Mesendoderm (in vitro differentiated cells): Measurements from ENCODE around the gene SLC6A12.
A peak's percentile ranks its signal among the peaks of the same experiment; 100 is the strongest.

Experiments
- DNase-seq: peaks from one replicate; pipeline ENCODE4 v3.0.0; 2013
- H2AK5ac ChIP-seq: 2 replicates; pipeline ENCODE4 v1.6.1; 2013; ENCODE audit warnings: low read length, inconsistent platforms
- H2BK120ac ChIP-seq: 2 replicates; pipeline ENCODE4 v1.6.1; 2013; ENCODE audit warnings: low read depth, mild to moderate bottlenecking, low read length, moderate library complexity, mixed read lengths
- H2BK15ac ChIP-seq: replicated peaks from 2 replicates; pipeline ENCODE4 v1.6.1; 2013; ENCODE audit warnings: low read depth, mild to moderate bottlenecking, moderate library complexity
- H2BK5ac ChIP-seq: 2 replicates; pipeline ENCODE4 v1.6.1; 2013; ENCODE audit warnings: low read length, inconsistent platforms
- H3K18ac ChIP-seq: 2 replicates; pipeline ENCODE4 v1.6.1; 2013; ENCODE audit warnings: mild to moderate bottlenecking, low read length, mixed read lengths
- H3K23ac ChIP-seq: one replicate; pipeline ENCODE4 v1.6.1; 2013; ENCODE audit warnings: low read length
- H3K27ac ChIP-seq: 2 replicates; pipeline ENCODE4 v1.5.1; 2013; ENCODE audit warnings: low read depth, mild to moderate bottlenecking, inconsistent platforms, low read length, moderate library complexity
- H3K27me3 ChIP-seq: 2 replicates; pipeline ENCODE4 v1.6.1; 2013; ENCODE audit warnings: low read length, control low read depth, mild to moderate bottlenecking, inconsistent platforms; ENCODE audit not compliant: insufficient read depth, poor library complexity
- H3K36me3 ChIP-seq: 2 replicates; pipeline ENCODE4 v1.6.1; 2013; ENCODE audit warnings: low read length, inconsistent platforms; ENCODE audit not compliant: control insufficient read depth, insufficient read depth
- H3K4ac ChIP-seq: one replicate; pipeline ENCODE4 v1.6.1; 2013; ENCODE audit warnings: low read depth, mild to moderate bottlenecking, low read length, moderate library complexity
- H3K4me1 ChIP-seq: 2 replicates; pipeline ENCODE4 v1.6.1; 2013; ENCODE audit warnings: low read depth, low read length, inconsistent platforms; ENCODE audit not compliant: control insufficient read depth
- H3K4me2 ChIP-seq: 2 replicates; pipeline ENCODE4 v1.6.1; 2013; ENCODE audit warnings: low read length
- H3K4me3 ChIP-seq: 2 replicates; pipeline ENCODE4 v1.5.1; 2013; ENCODE audit warnings: mild to moderate bottlenecking, low read length
- H3K56ac ChIP-seq: one replicate; pipeline ENCODE4 v1.6.1; 2013; ENCODE audit warnings: low read length
- H3K79me1 ChIP-seq: 2 replicates; pipeline ENCODE4 v1.6.1; 2013; ENCODE audit warnings: low read length, inconsistent platforms
- H3K79me2 ChIP-seq: 2 replicates; pipeline ENCODE4 v1.6.1; 2013; ENCODE audit warnings: mild to moderate bottlenecking, low read length; ENCODE audit not compliant: control insufficient read depth, insufficient read depth
- H3K9ac ChIP-seq: 2 replicates; pipeline ENCODE4 v1.6.1; 2013; ENCODE audit warnings: low read length, inconsistent platforms
- H4K5ac ChIP-seq: one replicate; pipeline ENCODE4 v1.6.1; 2013; ENCODE audit warnings: low read length
- H4K8ac ChIP-seq: one replicate; pipeline ENCODE4 v1.6.1; 2013; ENCODE audit warnings: low read depth, mild to moderate bottlenecking, control low read depth, low read length, moderate library complexity
- WGBS: extraction: QIAGEN DNeasy Blood & Tissue Kit; methylation state at CpG from one replicate; pipeline ENCODE4 v1.1.7; 2013; ENCODE audit warnings: low lambda C conversion rate, missing lambda C conversion rate; ENCODE audit not compliant: insufficient coverage; ENCODE audit errors: extremely low coverage; 5-methylcytosine and 5-hydroxymethylcytosine counted together

Gene SLC6A12

GRCh38 chr12:212715-213526, 1.0 kb downstream of the SLC6A12 start:
- no peak overlapping the region for H3K18ac ChIP-seq
- DNase-seq, result no peak
- no peak overlapping the region for H2BK15ac ChIP-seq
- H3K79me1 ChIP-seq, result no peaks in the 10 kb centered on the region
- no peak overlapping the region for H4K8ac ChIP-seq
- no peaks in the 10 kb centered on the region for H3K36me3 ChIP-seq
- H4K5ac ChIP-seq, result no peak overlapping the region
- no peak overlapping the region for H3K4ac ChIP-seq
- no peak overlapping the region for H2BK5ac ChIP-seq
- H3K27me3 ChIP-seq, result no peaks in the 10 kb centered on the region
- H3K27ac ChIP-seq, result no peak overlapping the region
- no peak overlapping the region for H3K9ac ChIP-seq
- H3K56ac ChIP-seq, result no peak overlapping the region
- WGBS, result 100% methylated on average over 3 of the region's 22 CpGs
- H3K4me1 ChIP-seq, result peaks cover 3% of the 10 kb centered on the region
- H3K79me2 ChIP-seq, result no peaks in the 10 kb centered on the region
- no peak overlapping the region for H3K23ac ChIP-seq
- H3K4me2 ChIP-seq, result no peak overlapping the region
- H3K4me3 ChIP-seq, result no peak overlapping the region
- H2AK5ac ChIP-seq, result no peak overlapping the region
- H2BK120ac ChIP-seq, result no peak overlapping the region

DNA sequence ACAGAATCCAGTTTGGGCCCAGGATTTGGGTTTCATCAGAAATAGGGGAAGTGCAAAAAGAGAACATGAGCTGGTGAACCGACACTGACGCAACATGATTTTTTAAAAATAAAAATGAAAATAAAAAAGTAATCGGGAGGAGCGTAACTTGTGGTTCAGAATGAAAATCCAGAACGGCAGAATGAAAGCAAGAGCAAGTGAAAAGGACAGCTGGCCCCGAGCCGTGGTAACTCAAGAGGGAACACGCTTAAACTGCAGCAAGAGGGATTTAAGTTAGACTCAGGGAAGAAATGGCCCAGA, 1.6 kb downstream of the SLC6A12 start:
- DNase-seq, result no peak
- no peak overlapping the region for H4K8ac ChIP-seq
- no peaks in the 10 kb centered on the region for H3K27me3 ChIP-seq
- H3K79me1 ChIP-seq, result no peaks in the 10 kb centered on the region
- peaks cover 3% of the 10 kb centered on the region for H3K4me1 ChIP-seq
- H3K4ac ChIP-seq, result no peak overlapping the region
- no CpG with 5 or more reads among the region's 8 CpGs for WGBS
- no peak overlapping the region for H3K9ac ChIP-seq
- H2BK5ac ChIP-seq, result no peak overlapping the region
- no peak overlapping the region for H3K56ac ChIP-seq
- H3K4me3 ChIP-seq, result no peak overlapping the region
- no peak overlapping the region for H3K27ac ChIP-seq
- H2BK120ac ChIP-seq, result no peak overlapping the region
- H4K5ac ChIP-seq, result no peak overlapping the region
- H3K23ac ChIP-seq, result no peak overlapping the region
- H2AK5ac ChIP-seq, result no peak overlapping the region
- no peaks in the 10 kb centered on the region for H3K79me2 ChIP-seq
- no peak overlapping the region for H3K4me2 ChIP-seq
- no peak overlapping the region for H2BK15ac ChIP-seq
- no peaks in the 10 kb centered on the region for H3K36me3 ChIP-seq
- no peak overlapping the region for H3K18ac ChIP-seq

GRCh38 chr12:211639-212414, 2.1 kb downstream of the SLC6A12 start:
- Histone ChIP-seq H3K4me2 (no peak overlapping the region), H3K9ac (no peak overlapping the region), H3K56ac (no peak overlapping the region), H3K27ac (no peak overlapping the region), H3K4me1 (peaks cover 3% of the 10 kb centered on the region), H3K79me2 (no peaks in the 10 kb centered on the region), H2BK120ac (no peak overlapping the region), H3K27me3 (no peaks in the 10 kb centered on the region), H3K36me3 (no peaks in the 10 kb centered on the region), H2BK5ac (no peak overlapping the region), H3K4ac (no peak overlapping the region), H4K8ac (no peak overlapping the region), H3K23ac (no peak overlapping the region), H4K5ac (no peak overlapping the region), H3K18ac (no peak overlapping the region), H2AK5ac (no peak overlapping the region), H2BK15ac (no peak overlapping the region), H3K4me3 (no peak overlapping the region), H3K79me1 (no peaks in the 10 kb centered on the region)
- no CpG with 5 or more reads among the region's 16 CpGs for WGBS
- peak; percentile 34 for DNase-seq

GRCh38 chr12:211142-211465, 2.9 kb downstream of the SLC6A12 start:
- Histone ChIP-seq H4K8ac (no peak overlapping the region), H3K23ac (no peak overlapping the region), H3K27me3 (no peaks in the 10 kb centered on the region), H3K36me3 (no peaks in the 10 kb centered on the region), H2BK15ac (no peak overlapping the region), H3K79me1 (no peaks in the 10 kb centered on the region), H3K79me2 (no peaks in the 10 kb centered on the region), H3K27ac (no peak overlapping the region), H3K4ac (no peak overlapping the region), H2BK120ac (no peak overlapping the region), H2BK5ac (no peak overlapping the region), H3K4me2 (no peak overlapping the region), H3K4me3 (no peak overlapping the region), H4K5ac (no peak overlapping the region), H3K56ac (no peak overlapping the region), H2AK5ac (no peak overlapping the region), H3K4me1 (peaks cover 3% of the 10 kb centered on the region), H3K9ac (no peak overlapping the region), H3K18ac (no peak overlapping the region)
- no peak for DNase-seq
- whole genome bisulfite sequencing, result no CpG with 5 or more reads among the region's 3 CpGs

- no peaks in the 10 kb centered on the region for H3K27me3 ChIP-seq
- H3K27ac ChIP-seq, result no peak overlapping the region
- H4K8ac ChIP-seq, result no peak overlapping the region
- WGBS, result no CpG with 5 or more reads among the region's 16 CpGs
- no peak overlapping the region for H3K4me2 ChIP-seq
- H3K79me2 ChIP-seq, result no peaks in the 10 kb centered on the region
- no peak overlapping the region for H4K5ac ChIP-seq
- no peak overlapping the region for H3K4me3 ChIP-seq
- H3K23ac ChIP-seq, result no peak overlapping the region
- no peak overlapping the region for H2BK120ac ChIP-seq
- peaks cover 3% of the 10 kb centered on the region for H3K4me1 ChIP-seq
- H3K18ac ChIP-seq, result no peak overlapping the region
- no peaks in the 10 kb centered on the region for H3K79me1 ChIP-seq
- H3K56ac ChIP-seq, result no peak overlapping the region
- H2BK5ac ChIP-seq, result no peak overlapping the region
- no peak for DNase-seq
- no peak overlapping the region for H2BK15ac ChIP-seq
- H2AK5ac ChIP-seq, result no peak overlapping the region
- no peak overlapping the region for H3K4ac ChIP-seq
- no peaks in the 10 kb centered on the region for H3K36me3 ChIP-seq
- no peak overlapping the region for H3K9ac ChIP-seq
Observed at GRCh38 chr12:210277-211141, 3.4 kb downstream of the SLC6A12 start.
